Stimulated activated CD4-positive, alpha-beta T cell treated with anti-CD3 and anti-CD28 coated beads, Interleukin-4, amount 100 ng/mL, for 4 hours (primary cell): ENCODE data around the gene POLR1A.

Experiments
- DNase-seq, 2 experiments: peaks; one replicate each; pipeline ENCODE4 v3.0.0-alpha.2; 2020

POLR1A gene

GRCh38 chr2:86105252-86105968, at the start of gene POLR1A:
Gene POLR1A, minus strand, starts transcription at chr2:86105886. Its CDS starts 110 bp downstream, at chr2:86105776.
- DNase-seq: peak; percentile 67 to 82

DNA sequence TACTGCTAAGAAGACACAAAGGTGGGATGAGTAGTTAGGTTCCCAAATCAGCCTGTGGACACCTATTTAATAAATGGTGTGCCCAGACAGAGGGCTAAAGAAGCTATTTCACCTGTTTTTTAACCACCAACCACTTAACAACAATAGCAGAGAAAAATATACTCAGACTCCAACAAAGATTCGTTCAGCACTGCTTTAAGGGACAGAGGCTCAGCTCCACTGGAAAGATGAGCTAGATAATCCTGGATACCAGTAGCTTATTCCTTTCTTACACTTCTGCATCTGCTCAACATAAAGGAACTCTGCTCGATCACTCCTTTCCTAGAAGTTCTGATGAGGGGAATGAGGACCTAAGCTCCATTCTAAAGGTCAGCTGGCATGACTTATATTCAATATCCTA, 44.8 kb upstream of the POLR1A start:
- DNase-seq: no peak

DNA sequence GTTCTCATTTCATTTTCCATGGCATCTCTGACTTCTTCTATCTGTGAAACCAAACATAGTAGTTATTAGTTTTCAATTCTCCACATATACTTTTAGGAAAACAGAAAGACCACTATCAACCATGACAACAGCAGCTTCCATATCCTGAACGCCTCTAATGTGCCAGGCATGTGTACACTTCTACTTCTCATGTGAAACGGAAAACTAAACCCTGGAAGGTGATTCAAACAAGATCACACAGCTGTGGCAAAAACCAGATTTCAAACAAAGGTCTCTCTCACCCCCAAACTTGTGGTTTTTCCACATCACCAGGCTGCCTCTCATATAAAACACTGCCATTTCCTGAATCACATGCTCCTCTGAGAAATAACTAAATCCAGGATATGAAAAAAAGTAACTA, 42.1 kb upstream of the POLR1A start:
- no peak for DNase-seq

DNA sequence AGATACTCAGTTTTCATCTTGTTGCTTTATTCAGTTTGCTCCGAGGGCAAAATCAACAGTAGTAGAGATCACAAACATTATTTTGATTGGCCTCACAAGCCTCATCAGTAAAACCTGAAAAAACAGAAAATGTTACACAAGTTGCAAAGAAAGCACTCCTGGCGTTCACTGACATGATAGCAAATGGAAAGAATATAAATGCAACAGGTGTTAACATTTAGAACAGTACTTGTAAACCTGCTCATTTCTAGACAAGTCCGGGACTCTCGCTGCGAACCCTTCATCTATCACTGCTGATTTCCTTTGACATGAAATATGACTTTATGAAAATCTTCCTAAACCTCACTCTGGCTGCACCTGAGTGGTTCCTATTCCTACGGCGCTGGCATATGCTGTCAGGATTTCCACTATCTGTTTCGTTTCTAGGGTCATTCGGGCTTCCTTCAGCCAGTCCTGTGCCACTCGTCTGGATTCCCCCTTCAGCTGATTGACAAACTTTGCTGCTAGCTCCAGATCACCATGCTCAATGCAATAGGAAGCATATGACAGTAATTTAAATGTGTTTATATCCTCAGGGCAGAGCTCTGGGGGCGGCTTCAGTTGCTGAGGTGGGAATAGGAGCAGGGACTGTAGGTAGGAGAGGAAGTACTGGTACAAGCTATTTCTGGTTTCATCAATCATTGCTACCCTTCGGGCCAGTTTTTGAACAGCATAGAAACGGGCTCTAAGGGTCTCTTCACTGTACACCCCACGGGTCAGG, 38.4 kb upstream of the POLR1A start:
- no peak for DNase-seq

DNA sequence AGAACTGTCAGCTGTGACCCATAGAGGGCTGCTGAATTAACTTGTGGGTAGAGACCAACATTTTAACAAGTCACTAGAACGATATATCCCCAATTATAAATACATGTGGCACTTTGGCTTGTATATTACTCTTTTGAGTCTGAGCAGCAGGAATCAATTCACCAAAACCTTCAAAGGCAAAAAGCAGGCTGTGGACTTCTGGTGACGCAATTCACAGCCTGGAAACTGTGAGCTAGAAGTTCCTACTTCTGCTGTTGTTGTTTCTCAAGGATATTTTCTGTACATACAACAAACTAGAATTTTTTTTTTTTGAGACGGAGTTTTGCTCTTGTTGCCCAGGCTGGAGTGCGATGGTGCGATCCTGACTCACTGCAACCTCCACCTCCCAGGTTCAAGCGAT, 37.6 kb upstream of the POLR1A start:
- DNase-seq: no peak

- no peak for DNase-seq
Observed at GRCh38 chr2:86142436-86143257, 37.0 kb upstream of the POLR1A start.

GRCh38 chr2:86140969-86141392, 35.3 kb upstream of the POLR1A start:
- no peak for DNase-seq

- DNase-seq: no peak
Observed at GRCh38 chr2:86139981-86140380, 34.3 kb upstream of the POLR1A start.

DNA sequence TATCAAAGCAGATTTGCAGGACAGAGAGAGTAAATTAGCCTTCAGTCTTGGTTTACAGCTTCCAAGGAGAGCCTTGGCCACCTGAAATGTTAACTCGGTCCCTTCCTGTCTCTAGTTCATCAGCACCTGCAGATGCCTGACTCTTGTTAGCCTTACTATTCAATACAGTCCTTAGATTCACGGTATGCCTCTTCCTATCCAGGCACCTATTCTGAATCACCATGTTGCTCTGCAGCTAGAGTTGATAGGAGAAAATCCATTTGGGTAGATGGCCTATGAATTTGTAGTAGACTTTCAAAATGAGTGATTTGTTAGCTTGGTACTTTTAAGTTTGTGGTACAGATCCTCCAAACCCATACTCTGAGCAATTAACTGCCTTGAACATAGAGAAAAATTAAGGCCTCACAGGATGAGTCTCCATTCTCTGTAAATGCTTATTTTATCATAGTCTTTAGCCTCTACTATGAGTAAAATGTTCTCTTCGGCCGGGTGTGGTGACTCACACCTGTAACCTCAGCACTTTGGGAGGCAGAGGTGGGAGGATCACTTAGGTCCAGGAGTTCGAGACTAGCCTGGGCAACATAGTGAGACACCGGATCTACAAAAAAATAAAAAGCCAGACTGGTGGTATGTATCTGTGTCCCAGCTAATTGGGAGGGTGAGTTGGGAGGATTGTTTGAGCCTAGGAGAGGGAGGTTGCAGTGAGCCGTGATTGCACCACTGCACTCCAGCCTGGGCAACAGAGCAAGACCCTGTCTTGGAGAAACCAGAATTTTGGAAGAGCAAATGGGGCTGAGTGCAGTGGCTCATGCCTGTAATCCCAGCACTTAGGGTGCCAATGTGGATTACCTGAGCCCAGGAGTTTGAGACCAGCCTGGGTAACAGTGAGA, 33.3 kb upstream of the POLR1A start:
- DNase-seq: no peak

DNA sequence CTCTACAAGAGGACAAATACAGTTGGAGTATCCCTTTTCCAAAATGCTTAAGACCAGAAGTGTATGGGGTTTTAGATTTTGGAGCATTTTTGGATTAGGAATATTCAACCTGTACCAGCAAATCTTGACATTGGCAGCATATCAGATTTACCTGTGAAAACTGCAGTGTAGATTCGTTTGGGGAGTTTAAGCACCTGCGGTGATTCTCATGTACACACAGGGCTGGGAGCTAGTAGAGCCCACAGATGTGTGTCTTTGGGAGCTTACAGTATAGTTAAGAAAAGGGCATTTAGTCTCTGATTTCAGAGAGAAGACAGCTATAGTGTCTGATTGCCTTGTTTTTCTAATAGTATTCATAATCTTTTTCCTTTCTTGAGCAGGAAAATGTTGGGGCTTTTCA, 30.5 kb upstream of the POLR1A start:
- no peak for DNase-seq

GRCh38 chr2:86135653-86136052, 30.0 kb upstream of the POLR1A start:
- DNase-seq: no peak

DNA sequence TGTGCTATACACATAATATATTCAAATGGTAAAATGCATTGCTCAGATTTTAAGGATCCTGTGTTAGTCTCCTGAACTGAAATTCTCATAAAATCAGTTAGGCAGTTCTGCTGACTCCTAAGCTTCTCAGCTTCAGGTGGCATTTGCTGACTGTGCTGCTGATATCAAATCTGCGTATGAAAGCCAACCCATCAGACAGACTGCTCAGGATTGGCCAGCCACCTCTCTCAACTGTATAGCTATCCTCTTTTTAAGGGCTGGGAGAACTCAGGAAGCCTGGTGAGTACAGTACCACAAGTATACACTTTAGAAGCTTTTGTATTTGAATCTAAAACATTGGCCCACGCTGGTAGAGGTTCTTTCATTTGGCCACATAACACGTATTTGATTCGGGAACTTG, 29.0 kb upstream of the POLR1A start:
- no peak for DNase-seq

DNA sequence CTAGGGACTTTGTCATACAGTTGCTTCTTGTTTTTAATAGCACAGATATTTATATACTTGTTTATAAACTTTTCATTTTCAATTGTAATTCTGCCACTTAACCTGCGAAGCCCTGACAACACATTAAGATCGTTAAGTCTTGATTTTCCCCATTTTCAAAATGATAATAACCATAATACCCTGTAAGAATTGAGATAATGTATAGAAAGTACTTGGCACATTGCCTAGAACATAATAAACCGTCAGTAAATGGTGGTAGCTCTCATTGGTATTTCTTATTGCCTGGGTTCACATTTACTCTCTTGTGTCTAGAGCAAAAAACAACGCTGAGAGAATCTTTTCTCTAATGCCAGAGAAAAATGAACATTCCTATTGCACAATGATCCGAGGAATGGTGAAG, 19.0 kb upstream of the POLR1A start:
- no peak for DNase-seq

- DNase-seq: no peak
Observed at GRCh38 chr2:86123328-86123925, 17.7 kb upstream of the POLR1A start.

GRCh38 chr2:86118130-86118529, 12.4 kb upstream of the POLR1A start:
- no peak for DNase-seq

DNA sequence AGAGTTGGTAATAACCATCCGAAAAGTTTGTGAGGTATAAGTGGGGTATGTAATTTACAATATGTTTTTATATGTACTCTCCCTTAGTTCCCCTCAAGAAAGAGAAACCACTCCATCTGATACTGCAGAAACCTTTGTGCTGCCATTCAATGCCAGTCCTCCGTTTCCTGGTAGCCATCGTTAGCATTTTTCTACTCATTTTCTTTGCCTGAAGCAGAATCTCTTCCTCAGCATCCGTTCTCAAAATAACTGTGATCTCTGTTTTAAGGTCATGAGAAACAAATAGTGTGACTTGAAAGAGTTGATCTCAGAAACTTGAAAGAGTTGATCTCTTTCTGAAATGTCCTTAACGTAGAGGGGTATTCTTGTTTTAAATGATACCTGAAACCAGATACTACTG, 1.3 kb upstream of the POLR1A start:
- no peak for DNase-seq

DNA sequence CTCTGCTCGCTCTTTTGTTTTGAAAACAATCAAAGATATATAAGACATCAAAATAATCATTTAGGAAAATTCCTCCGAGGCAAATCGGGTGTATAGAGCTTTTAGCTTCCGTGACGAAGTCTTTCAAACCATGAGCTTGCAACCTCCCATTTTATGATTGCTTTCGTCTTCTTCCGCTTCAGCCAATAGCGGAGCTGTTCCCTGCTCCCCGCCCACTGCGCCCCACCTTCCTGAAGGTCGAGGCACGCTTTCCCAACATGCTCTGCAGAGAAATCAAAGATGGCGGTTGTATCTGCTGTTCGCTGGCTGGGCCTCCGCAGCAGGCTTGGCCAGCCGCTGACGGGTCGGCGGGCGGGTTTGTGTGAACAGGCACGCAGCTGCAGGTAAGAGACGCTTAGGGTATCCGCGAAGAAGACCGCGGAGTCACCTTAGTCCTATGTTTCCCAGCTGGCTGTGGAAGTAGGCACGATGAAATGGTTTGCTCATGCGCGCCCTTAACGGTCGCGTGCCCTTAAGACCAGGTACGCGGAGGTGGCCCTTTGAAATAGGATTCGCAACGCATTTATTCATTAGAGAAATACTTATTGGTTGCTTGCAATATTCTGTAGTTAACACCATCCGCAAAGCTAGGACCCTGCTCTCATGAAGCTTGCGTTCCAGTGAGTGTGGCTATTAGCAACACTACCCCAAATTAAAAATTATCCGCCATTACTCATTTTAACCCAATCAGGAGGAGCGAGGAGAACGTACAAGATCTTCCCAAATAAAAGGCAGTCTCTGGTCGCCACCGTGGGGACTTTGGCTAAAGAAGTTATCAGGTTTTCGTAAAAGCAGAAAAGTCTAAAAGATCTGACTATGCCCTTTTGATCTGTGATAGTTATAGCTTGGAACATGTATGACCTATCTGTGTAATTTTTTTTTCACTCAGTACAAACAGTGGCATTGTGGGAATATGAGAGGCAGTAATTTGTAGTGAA, 571 bp upstream of the POLR1A start, which contains the start of gene PTCD3:
PTCD3 (plus strand) TSS at position 267 of the 977 bp plus-strand sequence; CDS start at position 280, 13 bp downstream.
- DNase-seq: peak; percentile 89 to 95

- no peak for DNase-seq
Observed at GRCh38 chr2:86102157-86102556, 3.5 kb downstream of the POLR1A start.

DNA sequence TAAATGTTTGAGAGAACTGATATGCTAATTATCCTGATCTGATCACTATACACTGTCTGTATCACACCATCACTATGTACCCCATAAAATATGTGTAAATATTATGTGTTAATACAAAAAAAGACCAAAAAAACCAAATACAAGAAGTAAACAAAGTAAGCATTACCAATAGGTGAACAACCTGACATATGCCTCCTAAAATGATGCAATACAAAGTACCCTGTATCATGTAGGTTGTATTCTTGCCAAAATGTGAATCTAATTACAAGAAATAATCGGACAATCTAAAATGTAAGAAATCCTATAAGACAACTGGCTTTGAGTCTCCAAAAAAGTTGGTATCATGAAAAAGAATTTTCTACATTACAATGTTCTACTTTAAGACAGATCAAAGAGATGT, 7.8 kb downstream of the POLR1A start:
- DNase-seq: no peak

- DNase-seq: no peak
Observed at GRCh38 chr2:86097114-86097896, 8.4 kb downstream of the POLR1A start.
